ENCODE measurements around the gene PTPN2. TPM values are rescaled to one million over a fixed set of nuclear protein-coding genes. Genes with fewer than 3 reads are reported as not detected.

Gene PTPN2
- total RNA-seq, 4 donors from 2014 or later, result 17.0 to 20.0 (median 17.5) TPM

- TF ChIP-seq POLR2A (IDR thresholded peaks at IDR 0.05), result no peak
- peak in 3 of 5 experiments; percentile 18 to 48 (median 31) for TF ChIP-seq CTCF (IDR thresholded peaks at IDR 0.05 in 4 of 5, conservative IDR thresholded peaks at IDR 0.05 in 1 of 5)
- DNase-seq (no peak), ATAC-seq (no peak)
- no peaks in the 10 kb centered on the region for H3K4me1 ChIP-seq
- intact Hi-C loops (cut with DNase I; ENCODE audit: low total_unique reads) (no loop called here), in situ Hi-C loops (cut with MboI; ENCODE audit: low sequenced_read_pairs in 4 of 4) (loop anchor here (25.0 kb wide), 1 partner anchor 418 kb away; no protein-coding TSS in a partner anchor)
- H3K36me3 ChIP-seq, result no peaks in the 10 kb centered on the region
- H3K27ac ChIP-seq, result no peak overlapping the region
- no peaks in the 10 kb centered on the region for H3K9me3 ChIP-seq
- H3K4me3 ChIP-seq, result no peak overlapping the region
- H3K27me3 ChIP-seq, result no peaks in the 10 kb centered on the region
Observed at GRCh38 chr18:12744103-12744502, 139.9 kb downstream of the PTPN2 start.

- Histone ChIP-seq H3K27ac (no peak overlapping the region), H3K27me3 (no peaks in the 10 kb centered on the region), H3K9me3 (no peaks in the 10 kb centered on the region), H3K4me3 (no peak overlapping the region), H3K36me3 (no peaks in the 10 kb centered on the region), H3K4me1 (no peaks in the 10 kb centered on the region)
- no peak for TF ChIP-seq POLR2A (IDR thresholded peaks at IDR 0.05)
- TF ChIP-seq CTCF (IDR thresholded peaks at IDR 0.05 in 4 of 5, conservative IDR thresholded peaks at IDR 0.05 in 1 of 5), result no peak
- ATAC-seq, result no peak
- in situ Hi-C loops (cut with MboI; ENCODE audit: low sequenced_read_pairs in 4 of 4), result loop anchor here (25.0 kb wide), 1 partner anchor 420 kb away; no protein-coding TSS in a partner anchor
- intact Hi-C loops (cut with DNase I; ENCODE audit: low total_unique reads), result no loop called here
- DNase-seq, result no peak
Observed at GRCh38 chr18:12742453-12742852, 141.6 kb downstream of the PTPN2 start.

Other genes with a start within 250 kb of the PTPN2 start
- gene SPIRE1, start 226.1 kb downstream of the PTPN2 start, total RNA-seq, result 10 to 100 TPM; 48.3 to 82.7 (median 55.1) TPM
- gene CEP76, start 181.5 kb downstream of the PTPN2 start, total RNA-seq, result 1 to 10 TPM; 5.4 to 9.1 (median 6.8) TPM
- 10 to 100 TPM; 49.6 to 94.2 (median 63.4) TPM for gene PSMG2, start 181.2 kb downstream of the PTPN2 start, total RNA-seq
- 10 to 100 TPM; 19.8 to 29.9 (median 28.2) TPM for gene SEH1L, start 63.8 kb upstream of the PTPN2 start, total RNA-seq
- gene CEP192, start 107.1 kb upstream of the PTPN2 start, total RNA-seq, result 1 to 10 TPM; 6.8 to 8.3 (median 7.3) TPM